GM12865 (cell line): Measurements from ENCODE around the gene METTL15.

Experiments used
- DNase-seq: peaks from one replicate; pipeline ENCODE4 v3.0.0; 2010; ENCODE audit warnings: low read depth
- H3K4me3 ChIP-seq: 2 replicates; pipeline ENCODE4 v1.5.1; 2011; ENCODE audit warnings: mild to moderate bottlenecking, low read depth, low read length, control low read depth
- CTCF ChIP-seq: IDR thresholded peaks from 2 replicates; pipeline ENCODE4 v1.5.1; 2011; ENCODE audit warnings: low read length, control low read depth, low read depth, inconsistent platforms; ENCODE audit not compliant: insufficient read depth; ENCODE audit errors: missing control alignments

The METTL15 gene

GRCh38 chr11:28146123-28146751, 38.0 kb downstream of the METTL15 start:
- DNase-seq, result no peak
- no peak overlapping the region for H3K4me3 ChIP-seq
- no peak for TF ChIP-seq CTCF

GRCh38 chr11:28152743-28153142, 44.6 kb downstream of the METTL15 start:
- TF ChIP-seq CTCF, result no peak
- no peak for DNase-seq
- H3K4me3 ChIP-seq, result no peak overlapping the region

GRCh38 chr11:28153586-28153985, 45.4 kb downstream of the METTL15 start:
- no peak overlapping the region for H3K4me3 ChIP-seq
- DNase-seq, result no peak
- no peak for TF ChIP-seq CTCF

- no peak overlapping the region for H3K4me3 ChIP-seq
- no peak for TF ChIP-seq CTCF
- no peak for DNase-seq
These were observed 60.5 kb downstream of the METTL15 start for GRCh38 chr11:28168718-28169117.

GRCh38 chr11:28169816-28170215, 61.6 kb downstream of the METTL15 start:
- no peak for TF ChIP-seq CTCF
- H3K4me3 ChIP-seq, result no peak overlapping the region
- DNase-seq, result no peak

GRCh38 chr11:28170759-28171158, 62.6 kb downstream of the METTL15 start:
- no peak for DNase-seq
- no peak overlapping the region for H3K4me3 ChIP-seq
- no peak for TF ChIP-seq CTCF

- no peak for TF ChIP-seq CTCF
- no peak for DNase-seq
- H3K4me3 ChIP-seq, result no peak overlapping the region
These were observed 68.2 kb downstream of the METTL15 start for GRCh38 chr11:28176351-28176750.
